A549 (cell line): ENCODE results near the gene TPRX1. TPM values are rescaled to one million over a fixed set of nuclear protein-coding genes. Genes with fewer than 3 reads are reported as not detected.

Experiments
- ATAC-seq, 2 experiments: fragments of 200-7000 bp in 1 of 2; fragments of >200 bp in 1 of 2; cut with Nextera tagmentation in 1 of 2; cut with Tn5 transposase in 1 of 2; 3 replicates each; pipeline versions ENCODE4 v1.8.0 to v1.9.1; 2018 to 2020; ENCODE audit warnings: mild to moderate bottlenecking in 1 of 2, moderate library complexity in 1 of 2
- CTCF ChIA-PET: fragments of 300-600 bp; sonication (Branson Sonifier 250); formaldehyde crosslinking; extraction: SDS; loops from one replicate; lab custom pipeline; 2021; ENCODE audit warnings: antibody characterized with exemption, inconsistent platforms; lab: Yijun Ruan, JAX
- POLR2A ChIA-PET: fragments of 350-600 bp; formaldehyde crosslinking; extraction: SDS; loops from one replicate; lab custom pipeline; 2021; ENCODE audit warnings: antibody characterized with exemption, inconsistent platforms; lab: Yijun Ruan, JAX
- DNase-seq, 2 experiments: peaks; one replicate each; pipeline versions ENCODE4 v3.0.0 to v3.0.0-alpha.2; 2011 to 2016; ENCODE audit warnings: low read depth in 1 of 2, low spot score in 1 of 2
- FAIRE-seq: peaks from 2 replicates; lab custom pipeline; 2011; peaks lifted over from hg19 to GRCh38; lab: Jason Lieb, UNC
- H3K27ac ChIP-seq, 2 experiments: fragments of >200 bp; sonication (Bioruptor Twin); formaldehyde crosslinking; 3 replicates each; pipeline ENCODE4 v1.5.1; 2016 to 2017
- H3K4me1 ChIP-seq: fragments of >200 bp; sonication (Bioruptor Twin); formaldehyde crosslinking; 3 replicates; pipeline ENCODE4 v1.6.1; 2016
- H3K4me2 ChIP-seq: fragments of >200 bp; sonication (Bioruptor Twin); formaldehyde crosslinking; 3 replicates; pipeline ENCODE4 v1.6.1; 2016
- H3K4me3 ChIP-seq: fragments of >200 bp; sonication (Bioruptor Twin); formaldehyde crosslinking; 3 replicates; pipeline ENCODE4 v1.5.1; 2016
- H3K9me3 ChIP-seq: fragments of >200 bp; sonication (Bioruptor Twin); formaldehyde crosslinking; 3 replicates; pipeline ENCODE4 v1.6.1; 2016
- CBX8 ChIP-seq: fragments of 200-600 bp; sonication (generic); IDR thresholded peaks from 2 replicates; pipeline ENCODE4 v1.6.1; 2016
- CEBPB ChIP-seq, 2 experiments: fragments of >200 bp in 1 of 2; sonication (Bioruptor Twin) in 1 of 2; formaldehyde crosslinking in 1 of 2; IDR thresholded peaks; 2 replicates each; pipeline ENCODE4 v1.6.1; 2012 to 2016
- CHD2 ChIP-seq: fragments of 150-350 bp; IDR thresholded peaks from 2 replicates; pipeline ENCODE4 v1.6.1; 2014; ENCODE audit warnings: low read length; ENCODE audit not compliant: partially characterized antibody
- CHD4 ChIP-seq: fragments of 200-600 bp; sonication (generic); IDR thresholded peaks from 2 replicates; pipeline ENCODE4 v1.6.1; 2016; ENCODE audit warnings: antibody characterized with exemption, mild to moderate bottlenecking, borderline replicate concordance
- EHMT2 ChIP-seq: fragments of 200-600 bp; sonication (generic); IDR thresholded peaks from 2 replicates; pipeline ENCODE4 v1.6.1; 2016; ENCODE audit warnings: antibody characterized with exemption, low read depth, mild to moderate bottlenecking, moderate library complexity
- FOSL2 ChIP-seq, 2 experiments: fragments of 450-650 bp in 1 of 2; fragments of >200 bp in 1 of 2; sonication (Bioruptor Twin) in 1 of 2; formaldehyde crosslinking; IDR thresholded peaks; 2 replicates each; pipeline versions ENCODE4 v1.5.0 to v1.6.1; 2016 to 2020; ENCODE audit warnings: mild to moderate bottlenecking in 1 of 2, moderate library complexity in 1 of 2
- FOXS1 ChIP-seq: fragments of 250-450 bp; sonication (Bioruptor Pico); IDR thresholded peaks from 2 replicates; pipeline ENCODE4 v1.5.0; 2020; ENCODE audit warnings: mild to moderate bottlenecking, moderate library complexity
- HEYL ChIP-seq: fragments of 250-450 bp; sonication (Bioruptor Pico); IDR thresholded peaks from 2 replicates; pipeline ENCODE4 v1.8.0; 2021; ENCODE audit warnings: mild to moderate bottlenecking, moderate library complexity
- JUNB ChIP-seq: fragments of >200 bp; sonication (Bioruptor Twin); formaldehyde crosslinking; IDR thresholded peaks from 2 replicates; pipeline ENCODE4 v1.6.1; 2016
- NFE2L2 ChIP-seq: fragments of 150-350 bp; conservative IDR thresholded peaks from 2 replicates; pipeline ENCODE4 v1.6.1; 2014; ENCODE audit warnings: low read length
- NR3C1 ChIP-seq: fragments of >200 bp; sonication (Bioruptor Twin); formaldehyde crosslinking; IDR thresholded peaks from 3 replicates; pipeline ENCODE4 v1.6.1; 2017
- PHF8 ChIP-seq: fragments of 200-600 bp; sonication (generic); IDR thresholded peaks from 2 replicates; pipeline ENCODE4 v1.6.1; 2016; ENCODE audit warnings: low read depth, mild to moderate bottlenecking, antibody characterized with exemption, moderate library complexity, borderline replicate concordance
- RARB ChIP-seq: fragments of 250-450 bp; sonication (Bioruptor Pico); IDR thresholded peaks from 2 replicates; pipeline ENCODE4 v1.8.0; 2021; ENCODE audit warnings: mild to moderate bottlenecking, moderate library complexity
- RCOR1 ChIP-seq: fragments of 150-350 bp; IDR thresholded peaks from 2 replicates; pipeline ENCODE4 v1.6.1; 2014; ENCODE audit warnings: antibody characterized with exemption, low read length, low read depth
- RFX5 ChIP-seq: fragments of 450-650 bp; IDR thresholded peaks from 2 replicates; pipeline ENCODE4 v1.7.1; 2014; ENCODE audit warnings: antibody characterized with exemption, mild to moderate bottlenecking, moderate library complexity
- RNF2 ChIP-seq: fragments of 200-600 bp; sonication (generic); IDR thresholded peaks from 2 replicates; pipeline ENCODE4 v1.6.1; 2016; ENCODE audit warnings: low read depth, mild to moderate bottlenecking, antibody characterized with exemption, moderate library complexity, borderline replicate concordance
- ZC3H11A ChIP-seq: fragments of 450-650 bp; IDR thresholded peaks from 2 replicates; pipeline ENCODE4 v1.6.1; 2014; ENCODE audit warnings: antibody characterized with exemption, mild to moderate bottlenecking
- ZFP36 ChIP-seq: fragments of 450-650 bp; IDR thresholded peaks from 2 replicates; pipeline ENCODE4 v1.6.1; 2014; ENCODE audit warnings: borderline replicate concordance; ENCODE audit not compliant: partially characterized antibody
- ZNF302 ChIP-seq: fragments of 250-450 bp; sonication (Bioruptor Pico); IDR thresholded peaks from 2 replicates; pipeline ENCODE4 v1.9.0; 2021; ENCODE audit warnings: inconsistent platforms, mild to moderate bottlenecking, moderate library complexity
- ZSCAN20 ChIP-seq: fragments of 250-450 bp; sonication (Bioruptor Pico); IDR thresholded peaks from 2 replicates; pipeline ENCODE4 v1.8.0; 2022; ENCODE audit warnings: mild to moderate bottlenecking, moderate library complexity
- WGBS: methylation state at CpG from one replicate; pipeline ENCODE4 v1.1.6; 2017; ENCODE audit errors: missing lambda C conversion rate; 5-methylcytosine and 5-hydroxymethylcytosine counted together
- polyA plus RNA-seq, 4 experiments: library from polyadenylated mRNA; depleted of rRNA in 3 of 4; stranded (reverse); fragments of >200 nt; fragmentation: RNase III in 1 of 4; extraction: RNeasy Plus Mini Kit Qiagen cat#74134 plus additional on column Dnase treatment in 1 of 4; gene quantifications; 2 replicates in 3 of 4; 3 replicates in 1 of 4; pipeline ENCODE4 v1.2.3, GENCODE V29; 2011 to 2017
- TF ChIP-seq, protein P1 (sequence below): fragments of 250-450 bp; sonication (Bioruptor Pico); IDR thresholded peaks from 2 replicates; pipeline ENCODE4 v1.5.0; 2021; ENCODE audit warnings: mild to moderate bottlenecking, moderate library complexity, borderline replicate concordance
- TF ChIP-seq, protein P2 (sequence below): IDR thresholded peaks from 2 replicates; pipeline ENCODE4 v1.6.1; 2012

Gene TPRX1
- polyA plus RNA-seq, 2 of the 4 experiments (the other 2 are of a cell fraction) = not detected

DNA sequence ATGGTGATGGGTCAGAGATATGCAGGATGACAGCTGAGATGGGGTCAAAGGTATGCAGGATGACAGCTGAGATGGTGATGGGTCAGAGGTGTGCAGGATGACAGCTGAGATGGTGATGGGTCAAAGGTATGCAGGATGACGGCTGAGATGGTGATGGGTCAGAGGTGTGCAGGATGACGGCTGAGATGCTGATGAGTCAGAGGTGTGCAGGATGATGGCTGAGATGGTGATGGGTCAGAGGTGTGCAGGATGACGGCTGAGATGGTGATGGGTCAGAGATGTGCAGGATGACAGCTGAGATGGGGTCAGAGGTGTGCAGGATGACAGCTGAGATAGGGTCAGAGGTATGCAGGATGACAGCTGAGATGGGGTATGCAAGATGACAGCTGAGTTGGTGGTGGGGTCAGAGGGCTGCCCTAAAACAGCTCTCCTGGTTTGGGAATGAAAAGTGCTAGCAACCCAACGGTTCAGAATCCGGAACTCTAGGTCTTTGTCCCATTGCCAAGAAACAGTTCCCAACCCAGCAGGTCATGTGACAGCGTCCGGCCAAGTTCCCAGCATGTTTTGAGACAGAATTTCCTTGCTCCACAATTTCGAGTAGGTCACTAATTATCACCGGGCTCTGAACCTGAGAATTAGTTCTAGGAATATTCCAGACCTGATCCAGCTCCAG, 22.6 kb downstream of the TPRX1 start:
- TF ChIP-seq RNF2 (no peak), ZNF302 (CRISPR knock-in tag) (no peak), JUNB (no peak), CHD4 (no peak)
- TF ChIP-seq, protein P1, sequence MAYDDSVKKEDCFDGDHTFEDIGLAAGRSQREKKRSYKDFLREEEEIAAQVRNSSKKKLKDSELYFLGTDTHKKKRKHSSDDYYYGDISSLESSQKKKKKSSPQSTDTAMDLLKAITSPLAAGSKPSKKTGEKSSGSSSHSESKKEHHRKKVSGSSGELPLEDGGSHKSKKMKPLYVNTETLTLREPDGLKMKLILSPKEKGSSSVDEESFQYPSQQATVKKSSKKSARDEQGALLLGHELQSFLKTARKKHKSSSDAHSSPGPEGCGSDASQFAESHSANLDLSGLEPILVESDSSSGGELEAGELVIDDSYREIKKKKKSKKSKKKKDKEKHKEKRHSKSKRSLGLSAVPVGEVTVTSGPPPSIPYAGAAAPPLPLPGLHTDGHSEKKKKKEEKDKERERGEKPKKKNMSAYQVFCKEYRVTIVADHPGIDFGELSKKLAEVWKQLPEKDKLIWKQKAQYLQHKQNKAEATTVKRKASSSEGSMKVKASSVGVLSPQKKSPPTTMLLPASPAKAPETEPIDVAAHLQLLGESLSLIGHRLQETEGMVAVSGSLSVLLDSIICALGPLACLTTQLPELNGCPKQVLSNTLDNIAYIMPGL (CRISPR knock-in tag) = no peak
- WGBS = 84% methylated on average over 9 of the region's 9 CpGs
- no peak for DNase-seq
- ATAC-seq = no peak
- Histone ChIP-seq H3K4me1 (peaks cover 16% of the 10 kb centered on the region), H3K9me3 (no peaks in the 10 kb centered on the region), H3K4me2 (no peak overlapping the region), H3K4me3 (no peak overlapping the region), H3K27ac (no peak overlapping the region)
- FAIRE-seq = no peak
- ChIA-PET CTCF (interaction anchor here (0.6 to 4.6 kb wide), 10 partner anchors 9 to 486 kb away, joined by 3 to 41 read pairs (median 5); partner anchors contain the start of gene EHD2), POLR2A (interaction anchor here (0.6 kb wide), 1 partner anchor 555 kb away, joined by 3 read pairs; no protein-coding TSS in a partner anchor)

DNA sequence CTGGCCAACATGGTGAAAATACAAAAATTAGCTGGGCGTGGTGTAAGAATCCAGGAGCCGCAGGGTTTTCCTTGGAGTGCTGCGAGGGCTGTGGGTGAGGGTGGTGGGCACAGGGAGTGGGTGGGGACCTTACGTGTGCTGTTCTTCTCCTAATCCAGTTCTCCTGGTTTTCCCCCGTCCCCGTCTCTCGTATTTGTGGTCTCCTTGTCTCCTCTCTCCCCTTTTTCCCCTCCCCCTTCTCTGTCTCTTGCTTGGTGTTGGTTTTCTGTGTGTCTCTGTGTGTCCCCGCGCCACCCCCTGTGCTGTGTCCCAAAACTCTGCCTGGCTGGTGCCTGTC, 24.2 kb downstream of the TPRX1 start:
- Histone ChIP-seq H3K9me3 (no peaks in the 10 kb centered on the region), H3K4me1 (peaks cover 16% of the 10 kb centered on the region), H3K4me2 (peak overlapping the region; percentile 90), H3K4me3 (no peak overlapping the region), H3K27ac (peak overlapping the region in 1 of 2 experiments; percentile 94; a peak in 1 of 6 replicates)
- CTCF ChIA-PET = interaction anchor here (0.6 to 4.6 kb wide), 8 partner anchors 11 to 81 kb away, joined by 3 to 41 read pairs (median 6); partner anchors contain the start of gene EHD2
- TF ChIP-seq, protein P2, sequence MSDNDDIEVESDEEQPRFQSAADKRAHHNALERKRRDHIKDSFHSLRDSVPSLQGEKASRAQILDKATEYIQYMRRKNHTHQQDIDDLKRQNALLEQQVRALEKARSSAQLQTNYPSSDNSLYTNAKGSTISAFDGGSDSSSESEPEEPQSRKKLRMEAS = no peak
- TF ChIP-seq NR3C1 = no peak
- no peak for TF ChIP-seq PHF8
- TF ChIP-seq CHD4 = no peak
- no peak for TF ChIP-seq CHD2
- TF ChIP-seq NFE2L2 = no peak
- TF ChIP-seq ZSCAN20 = no peak
- TF ChIP-seq CBX8 = no peak
- no peak for TF ChIP-seq ZC3H11A
- no peak for TF ChIP-seq EHMT2
- no peak for TF ChIP-seq FOSL2 (IDR thresholded peaks at IDR 0.05)
- TF ChIP-seq FOSL2 (CRISPR knock-in tag; IDR thresholded peaks at IDR 0.05) = no peak
- TF ChIP-seq ZFP36 = no peak
- TF ChIP-seq FOXS1 (CRISPR knock-in tag) = no peak
- TF ChIP-seq HEYL = no peak
- TF ChIP-seq RFX5 = no peak
- no peak for TF ChIP-seq RARB (CRISPR knock-in tag)
- no peak for TF ChIP-seq RCOR1
- no peak for TF ChIP-seq CEBPB (IDR thresholded peaks at IDR 0.05)
- no peak for TF ChIP-seq JUNB
- no peak for FAIRE-seq
- 95% methylated on average over 9 of the region's 9 CpGs for WGBS
- no peak for DNase-seq
- POLR2A ChIA-PET = no interaction called here
- no peak for ATAC-seq
